ENCODE measurements around the gene HSPA2. TPM values are rescaled to one million over a fixed set of nuclear protein-coding genes. Genes with fewer than 3 reads are reported as not detected.

HSPA2 gene
- total and polyA plus RNA-seq, 2 of the 13 experiments (the other 11 are each of a cell fraction or from before 2014, with no cell fraction given) = 0.15 to 0.27 TPM

DNA sequence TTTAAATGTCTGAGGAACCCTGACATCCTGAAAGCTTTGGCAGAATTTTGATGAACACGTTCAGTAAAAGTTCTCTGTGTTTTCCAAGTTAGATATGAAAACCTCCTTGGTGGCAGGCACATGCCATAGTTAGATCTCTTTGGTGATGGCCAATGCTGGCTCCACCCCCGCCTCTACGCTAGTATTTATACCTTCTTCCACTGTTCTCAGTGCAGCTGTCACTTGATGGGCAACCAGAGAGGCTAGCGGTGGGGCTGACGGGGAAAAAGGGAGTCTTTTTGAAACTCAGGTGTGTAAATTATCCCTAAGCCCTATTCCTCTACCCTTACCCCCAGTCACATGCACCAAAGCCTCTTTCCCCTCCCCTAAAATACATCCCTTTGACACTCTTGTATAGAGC is 41.3 kb downstream of the HSPA2 start:
- no peaks in the 10 kb centered on the region for H3K79me2 ChIP-seq (ENCODE audit: insufficient read depth, low read length)
- intact Hi-C loops (cut with micrococcal nuclease; ENCODE audit: unreplicated experiment) = no loop called here
- no peaks in the 10 kb centered on the region for H3K9me3 ChIP-seq (ENCODE audit: low read length)
- TF ChIP-seq ZNF251 (CRISPR knock-in tag; IDR thresholded peaks at IDR 0.05) (no peak), KDM4B (CRISPR knock-in tag; IDR thresholded peaks at IDR 0.05) (no peak), ZNF17 (CRISPR knock-in tag; IDR thresholded peaks at IDR 0.05) (no peak), NFE2L1 (CRISPR knock-in tag; IDR thresholded peaks at IDR 0.05; ENCODE audit: borderline replicate concordance) (no peak), HOXA5 (CRISPR knock-in tag; IDR thresholded peaks at IDR 0.05) (no peak)
- TF ChIP-seq, protein P1, sequence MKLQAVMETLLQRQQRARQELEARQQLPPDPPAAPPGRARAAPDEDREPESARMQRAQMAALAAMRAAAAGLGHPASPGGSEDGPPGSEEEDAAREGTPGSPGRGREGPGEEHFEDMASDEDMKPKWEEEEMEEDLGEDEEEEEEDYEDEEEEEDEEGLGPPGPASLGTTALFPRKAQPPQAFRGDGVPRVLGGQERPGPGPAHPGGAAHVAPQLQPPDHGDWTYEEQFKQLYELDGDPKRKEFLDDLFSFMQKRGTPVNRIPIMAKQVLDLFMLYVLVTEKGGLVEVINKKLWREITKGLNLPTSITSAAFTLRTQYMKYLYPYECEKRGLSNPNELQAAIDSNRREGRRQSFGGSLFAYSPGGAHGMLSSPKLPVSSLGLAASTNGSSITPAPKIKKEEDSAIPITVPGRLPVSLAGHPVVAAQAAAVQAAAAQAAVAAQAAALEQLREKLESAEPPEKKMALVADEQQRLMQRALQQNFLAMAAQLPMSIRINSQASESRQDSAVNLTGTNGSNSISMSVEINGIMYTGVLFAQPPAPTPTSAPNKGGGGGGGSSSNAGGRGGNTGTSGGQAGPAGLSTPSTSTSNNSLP (IDR thresholded peaks at IDR 0.05; ENCODE audit: low read depth, low read length) = no peak
- TF ChIP-seq, protein P2, sequence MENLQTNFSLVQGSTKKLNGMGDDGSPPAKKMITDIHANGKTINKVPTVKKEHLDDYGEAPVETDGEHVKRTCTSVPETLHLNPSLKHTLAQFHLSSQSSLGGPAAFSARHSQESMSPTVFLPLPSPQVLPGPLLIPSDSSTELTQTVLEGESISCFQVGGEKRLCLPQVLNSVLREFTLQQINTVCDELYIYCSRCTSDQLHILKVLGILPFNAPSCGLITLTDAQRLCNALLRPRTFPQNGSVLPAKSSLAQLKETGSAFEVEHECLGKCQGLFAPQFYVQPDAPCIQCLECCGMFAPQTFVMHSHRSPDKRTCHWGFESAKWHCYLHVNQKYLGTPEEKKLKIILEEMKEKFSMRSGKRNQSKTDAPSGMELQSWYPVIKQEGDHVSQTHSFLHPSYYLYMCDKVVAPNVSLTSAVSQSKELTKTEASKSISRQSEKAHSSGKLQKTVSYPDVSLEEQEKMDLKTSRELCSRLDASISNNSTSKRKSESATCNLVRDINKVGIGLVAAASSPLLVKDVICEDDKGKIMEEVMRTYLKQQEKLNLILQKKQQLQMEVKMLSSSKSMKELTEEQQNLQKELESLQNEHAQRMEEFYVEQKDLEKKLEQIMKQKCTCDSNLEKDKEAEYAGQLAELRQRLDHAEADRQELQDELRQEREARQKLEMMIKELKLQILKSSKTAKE (CRISPR knock-in tag; IDR thresholded peaks at IDR 0.05; ENCODE audit: borderline replicate concordance) = no peak
- H2AFZ ChIP-seq (ENCODE audit: low read length) = no peak overlapping the region
- ATAC-seq (no peak), DNase-seq (ENCODE audit: low spot score) (no peak), FAIRE-seq (no peak)
- no peaks in the 10 kb centered on the region for H4K20me1 ChIP-seq (ENCODE audit: insufficient read depth, low read length)
- H3K4me3 ChIP-seq (replicated peaks in 1 of 3; ENCODE audit: insufficient read depth in 1 of 3, low read depth in 2 of 3, low read length in 3 of 3) = no peak overlapping the region
- H3K36me3 ChIP-seq (replicated peaks in 1 of 2; ENCODE audit: control insufficient read depth in 1 of 2, insufficient read depth in 2 of 2, low read length in 2 of 2) = no peaks in the 10 kb centered on the region
- no peak overlapping the region for H3K4me2 ChIP-seq (ENCODE audit: low read depth, low read length)
- no peak overlapping the region for H3K9ac ChIP-seq (ENCODE audit: insufficient read depth, low read depth, low read length)
- ChIA-PET CTCF (ENCODE audit: low intra/inter-chr PET ratio, low total read pairs) (no interaction called here), POLR2A (no interaction called here)
- peaks cover 0 to 6% of the 10 kb centered on the region in 2 experiments; a peak in 1 of 5 replicates for H3K27me3 ChIP-seq (ENCODE audit: control insufficient read depth in 1 of 2, insufficient read depth in 2 of 2, low read length in 2 of 2)
- no TSS peak for BruUV-seq (replicated peaks)
- 36% methylated on average over 5 of the region's 5 CpGs for WGBS (ENCODE audit: low lambda C conversion rate)
- no peak overlapping the region for H3K27ac ChIP-seq (ENCODE audit: extremely low read length, insufficient read depth, low read length)
- no peaks in the 10 kb centered on the region for H3K4me1 ChIP-seq (ENCODE audit: insufficient read depth, low read length)
- in situ Hi-C loops (cut with HindIII; ENCODE audit: extremely low pct_ligation_motif_present, low pct_unique_long_range_greater_than_20kb) = no loop called here
